ENCODE measurements around the gene SLC25A23. TPM values are rescaled to one million over a fixed set of nuclear protein-coding genes. Genes with fewer than 3 reads are reported as not detected.

Gene SLC25A23
- polyA plus RNA-seq, 2 of the 4 experiments (the other 2 are of a cell fraction), result 3.3 to 18.2 TPM

DNA sequence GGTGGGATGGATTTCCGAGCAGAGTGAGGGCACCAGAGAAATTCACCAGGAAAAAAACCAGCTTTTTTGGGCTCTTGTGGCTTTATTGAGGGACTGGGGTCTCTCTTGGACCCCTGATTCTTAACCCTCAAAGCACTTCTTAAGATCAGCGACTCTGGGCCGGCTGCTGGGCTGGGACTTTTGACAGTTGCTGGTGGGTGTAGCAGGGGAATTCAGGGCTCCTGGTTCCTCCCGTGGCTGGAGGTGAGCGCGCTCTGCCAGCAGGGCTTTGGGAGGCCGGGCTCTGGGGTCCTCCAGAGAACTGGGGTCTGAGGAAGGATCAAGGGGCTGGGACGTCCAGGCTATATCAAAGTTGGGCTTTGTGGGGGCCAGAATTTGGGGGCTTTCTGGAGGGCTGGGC lies 7.8 kb upstream of the SLC25A23 start:
- peaks cover 10% of the 10 kb centered on the region for H3K4me1 ChIP-seq
- FAIRE-seq (no peak), DNase-seq (ENCODE audit: low read depth in 1 of 2, low spot score in 1 of 2) (no peak), ATAC-seq (no peak)
- no peak for TF ChIP-seq MAFK (IDR thresholded peaks at IDR 0.05; ENCODE audit: partially characterized antibody)
- no peak for TF ChIP-seq ATOH8 (CRISPR knock-in tag; IDR thresholded peaks at IDR 0.05; ENCODE audit: low read depth)
- ChIA-PET CTCF (interaction anchor here (0.5 to 0.9 kb wide), 2 partner anchors 15 to 359 kb away, joined by 3 read pairs; partner anchors contain the start of gene DENND1C), POLR2A (no interaction called here)
- no peak overlapping the region for H3K27ac ChIP-seq
- 88% methylated on average over 8 of the region's 8 CpGs for WGBS (ENCODE audit: missing lambda C conversion rate)
- H3K9me3 ChIP-seq, result no peaks in the 10 kb centered on the region
- no peak overlapping the region for H3K4me2 ChIP-seq
- H3K4me3 ChIP-seq, result no peak overlapping the region

DNA sequence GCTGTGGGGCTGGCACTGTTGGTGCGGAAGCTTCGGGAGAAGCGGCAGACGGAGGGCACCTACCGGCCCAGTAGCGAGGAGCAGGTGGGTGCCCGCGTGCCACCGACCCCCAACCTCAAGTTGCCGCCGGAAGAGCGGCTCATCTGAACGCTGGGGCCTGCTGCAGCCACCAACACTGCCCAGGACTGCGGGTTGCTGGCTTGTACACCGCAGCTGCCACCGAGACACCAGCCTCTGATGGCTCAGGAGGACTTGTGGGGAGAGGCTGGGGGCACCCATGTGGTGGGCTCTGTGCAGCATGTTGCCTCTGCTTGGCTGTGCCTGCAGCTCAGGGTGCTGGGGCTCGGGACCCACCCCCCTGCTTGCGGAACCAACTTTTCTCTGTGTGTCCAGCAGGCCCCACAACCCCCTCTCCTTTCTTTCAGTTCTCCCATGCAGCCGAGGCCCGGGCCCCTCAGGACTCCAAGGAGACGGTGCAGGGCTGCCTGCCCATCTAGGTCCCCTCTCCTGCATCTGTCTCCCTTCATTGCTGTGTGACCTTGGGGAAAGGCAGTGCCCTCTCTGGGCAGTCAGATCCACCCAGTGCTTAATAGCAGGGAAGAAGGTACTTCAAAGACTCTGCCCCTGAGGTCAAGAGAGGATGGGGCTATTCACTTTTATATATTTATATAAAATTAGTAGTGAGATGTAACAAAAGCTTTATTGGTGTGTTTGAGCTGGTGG lies 7.1 kb upstream of the SLC25A23 start:
- TF ChIP-seq MYC (IDR thresholded peaks at IDR 0.05; ENCODE audit: borderline replicate concordance, low read length), result no peak
- no peak for TF ChIP-seq HDAC2 (IDR thresholded peaks at IDR 0.05)
- no peak for TF ChIP-seq KDM5A (IDR thresholded peaks at IDR 0.05)
- no peak for TF ChIP-seq CHD4 (IDR thresholded peaks at IDR 0.05; ENCODE audit: borderline replicate concordance)
- TF ChIP-seq RARB (CRISPR knock-in tag; IDR thresholded peaks at IDR 0.05), result no peak
- Histone ChIP-seq H3K27ac (no peak overlapping the region), H3K4me2 (no peak overlapping the region), H3K4me3 (no peak overlapping the region), H3K9me3 (no peaks in the 10 kb centered on the region), H3K4me1 (peaks cover 10% of the 10 kb centered on the region)
- ATAC-seq (no peak), FAIRE-seq (no peak), DNase-seq (ENCODE audit: low read depth in 1 of 2, low spot score in 1 of 2) (no peak)
- ChIA-PET CTCF (interaction anchor here (0.8 to 0.9 kb wide), 2 partner anchors 15 kb away, joined by 3 read pairs; partner anchors contain the start of gene DENND1C), POLR2A (no interaction called here)
- WGBS (ENCODE audit: missing lambda C conversion rate), result 93% methylated on average over 8 of the region's 21 CpGs

- ChIA-PET POLR2A (no interaction called here), CTCF (interaction anchor here (0.8 to 1.0 kb wide), 2 partner anchors 16 to 29 kb away, joined by 3 read pairs; partner anchors contain the start of gene DENND1C)
- TF ChIP-seq POLR2AphosphoS2 (conservative IDR thresholded peaks at IDR 0.05; ENCODE audit: low read length), result no peak
- no peak for TF ChIP-seq ELK1 (IDR thresholded peaks at IDR 0.05; ENCODE audit: low read depth, low read length)
- no peak for ATAC-seq
- Histone ChIP-seq H3K4me3 (no peak overlapping the region), H3K4me1 (peaks cover 10% of the 10 kb centered on the region), H3K4me2 (no peak overlapping the region), H3K27ac (no peak overlapping the region), H3K9me3 (no peaks in the 10 kb centered on the region)
- no peak for FAIRE-seq
- no peak for DNase-seq (ENCODE audit: low read depth in 1 of 2, low spot score in 1 of 2)
- 96% methylated on average over 8 of the region's 8 CpGs for WGBS (ENCODE audit: missing lambda C conversion rate)
Observed at GRCh38 chr19:6465663-6466062, 6.1 kb upstream of the SLC25A23 start.

GRCh38 chr19:6465006-6465405 lies 5.4 kb upstream of the SLC25A23 start:
- Histone ChIP-seq H3K4me2 (peak overlapping the region; percentile 86), H3K9me3 (no peaks in the 10 kb centered on the region), H3K4me1 (peaks cover 10% of the 10 kb centered on the region), H3K4me3 (peak overlapping the region; percentile 52), H3K27ac (peak overlapping the region; percentile 73 to 82; a peak in 4 of 6 replicates)
- FAIRE-seq (no peak), DNase-seq (ENCODE audit: low read depth in 1 of 2, low spot score in 1 of 2) (no peak), ATAC-seq (no peak)
- POLR2A ChIA-PET, result no interaction called here
- CTCF ChIA-PET, result interaction anchor here (1.0 kb wide), 1 partner anchor 29 kb away, joined by 3 read pairs; no protein-coding TSS in a partner anchor
- 58% methylated on average over 8 of the region's 9 CpGs for WGBS (ENCODE audit: missing lambda C conversion rate)
- TF ChIP-seq MAFK (IDR thresholded peaks at IDR 0.05; ENCODE audit: partially characterized antibody) (no peak), SREBF2 (IDR thresholded peaks at IDR 0.05) (no peak), MAZ (IDR thresholded peaks at IDR 0.05; ENCODE audit: borderline replicate concordance, low read depth, low read length) (no peak), TFCP2L1 (CRISPR knock-in tag; IDR thresholded peaks at IDR 0.05) (no peak), KDM1A (IDR thresholded peaks at IDR 0.05; ENCODE audit: low read depth) (no peak), HES2 (IDR thresholded peaks at IDR 0.05) (no peak), CEBPB (IDR thresholded peaks at IDR 0.05) (no peak), EHMT2 (IDR thresholded peaks at IDR 0.05; ENCODE audit: low read depth) (no peak), BCL3 (IDR thresholded peaks at IDR 0.05) (no peak), EHF (CRISPR knock-in tag; IDR thresholded peaks at IDR 0.05) (no peak), ZSCAN20 (CRISPR knock-in tag; IDR thresholded peaks at IDR 0.05) (no peak), E2F6 (IDR thresholded peaks at IDR 0.05; ENCODE audit: borderline replicate concordance, low read depth) (no peak), USF2 (IDR thresholded peaks at IDR 0.05) (no peak), NR3C1 (IDR thresholded peaks at IDR 0.05) (no peak), ATOH8 (CRISPR knock-in tag; IDR thresholded peaks at IDR 0.05; ENCODE audit: low read depth) (no peak), KDM5A (IDR thresholded peaks at IDR 0.05) (no peak), PHF8 (IDR thresholded peaks at IDR 0.05; ENCODE audit: borderline replicate concordance, low read depth) (no peak), HOXB5 (CRISPR knock-in tag; IDR thresholded peaks at IDR 0.05) (no peak)
